Thoracic aorta endothelial cell (primary cell): ENCODE results near the gene STK16. TPM values are rescaled to one million over a fixed set of nuclear protein-coding genes. Genes with fewer than 3 reads are reported as not detected.

Source experiments
- small RNA-seq: library from RNA; depleted of rRNA; stranded (forward); fragments of <200 nt; gene quantifications from one replicate; pipeline ENCODE3, GENCODE V24; 2012
- total RNA-seq: library from RNA; depleted of rRNA; stranded (reverse); fragments of >200 nt; gene quantifications from 2 replicates; pipeline ENCODE4 v1.2.3, GENCODE V29; 2012

The STK16 gene
- 19.5 and 29.9 TPM in 2 replicates for total RNA-seq

GRCh38 chr2:219245148-219245898 is at the start of gene STK16, which contains the start of gene GLB1L:
Gene STK16 (plus strand): TSS chr2:219245479. CDS start chr2:219246000, 521 bp downstream.
Gene GLB1L (minus strand): TSS chr2:219245444. CDS start chr2:219243573, 1,871 bp downstream.

GRCh38 chr2:219206328-219207133 is 38.7 kb upstream of the STK16 start, which contains the start of gene ZFAND2B:
Gene ZFAND2B (plus strand): TSS chr2:219206782. CDS start chr2:219206988, 206 bp downstream.

GRCh38 chr2:219218732-219219701 is 26.3 kb upstream of the STK16 start, which contains the start of gene ABCB6:
Gene ABCB6 (minus strand): TSS chr2:219218958. CDS start chr2:219218673, 285 bp downstream.

GRCh38 chr2:219229305-219230058 is 15.8 kb upstream of the STK16 start, which contains the start of the genes ANKZF1 and ATG9A:
Gene ANKZF1 (plus strand): TSS chr2:219229806. CDS start chr2:219230258, 452 bp downstream.
Gene ATG9A (minus strand): TSS chr2:219229636. CDS start chr2:219228024, 1,612 bp downstream.

GRCh38 chr2:219252900-219253752 is 7.8 kb downstream of the STK16 start, which contains the start of gene TUBA4B:
Gene TUBA4B (plus strand): TSS chr2:219253243. CDS start chr2:219253408, 165 bp downstream.

GRCh38 chr2:219253753-219254589 is 8.7 kb downstream of the STK16 start, which contains the start of gene TUBA4A:
Gene TUBA4A (minus strand): TSS chr2:219253918. CDS start chr2:219253858, 60 bp downstream.

GRCh38 chr2:219279151-219279915 is 34.1 kb downstream of the STK16 start, which contains the start of gene DNAJB2:
Gene DNAJB2 (plus strand): TSS chr2:219279366. CDS start chr2:219279834, 468 bp downstream.

Small RNA genes lying within 50 kb of the gene (small RNA-seq; reads per million reads assigned to genes)
- gene MIR153-1, result not detected

Other genes with a start within 250 kb of the STK16 start
- not detected in 2 replicates for gene CFAP65, start 204.0 kb upstream of the STK16 start, total RNA-seq
- 0.13 TPM in 1 of 2 replicates, not detected in the other for gene IHH, start 184.6 kb upstream of the STK16 start, total RNA-seq
- 21.4 and 21.9 TPM in 2 replicates for gene NHEJ1, start 84.7 kb upstream of the STK16 start, total RNA-seq
- gene SLC23A3, start 75.5 kb upstream of the STK16 start, total RNA-seq, result 1.8 and 2.1 TPM in 2 replicates
- 19.5 and 20.2 TPM in 2 replicates for gene CNPPD1, start 68.6 kb upstream of the STK16 start, total RNA-seq
- gene RETREG2, start 67.2 kb upstream of the STK16 start, total RNA-seq, result 46.5 and 54.5 TPM in 2 replicates
- gene ZFAND2B, start 38.7 kb upstream of the STK16 start, total RNA-seq, result 13.8 and 13.9 TPM in 2 replicates
- gene ABCB6, start 26.5 kb upstream of the STK16 start, total RNA-seq, result 22.3 and 25.8 TPM in 2 replicates
- 39.1 and 67.8 TPM in 2 replicates for gene ATG9A, start 15.8 kb upstream of the STK16 start, total RNA-seq
- 29.2 and 29.9 TPM in 2 replicates for gene ANKZF1, start 15.7 kb upstream of the STK16 start, total RNA-seq
- 5.0 and 5.1 TPM in 2 replicates for gene GLB1L, start within 50 bp of the STK16 start, total RNA-seq
- not detected in 2 replicates for gene TUBA4B, start 7.8 kb downstream of the STK16 start, total RNA-seq
- gene TUBA4A, start 8.4 kb downstream of the STK16 start, total RNA-seq, result 50.7 and 51.4 TPM in 2 replicates
- 13.7 and 15.4 TPM in 2 replicates for gene DNAJB2, start 33.9 kb downstream of the STK16 start, total RNA-seq
- not detected in 2 replicates for gene PTPRN, start 63.9 kb downstream of the STK16 start, total RNA-seq
- not detected in 2 replicates for gene RESP18, start 87.3 kb downstream of the STK16 start, total RNA-seq
- 29.8 and 40.6 TPM in 2 replicates for gene DNPEP, start 142.4 kb downstream of the STK16 start, total RNA-seq
- gene DES, start 172.9 kb downstream of the STK16 start, total RNA-seq, result not detected in 2 replicates
- gene SPEG, start 189.4 kb downstream of the STK16 start, total RNA-seq, result 0.43 and 0.80 TPM in 2 replicates